ENCODE measurements around the gene TMBIM1.

Gene TMBIM1

DNA sequence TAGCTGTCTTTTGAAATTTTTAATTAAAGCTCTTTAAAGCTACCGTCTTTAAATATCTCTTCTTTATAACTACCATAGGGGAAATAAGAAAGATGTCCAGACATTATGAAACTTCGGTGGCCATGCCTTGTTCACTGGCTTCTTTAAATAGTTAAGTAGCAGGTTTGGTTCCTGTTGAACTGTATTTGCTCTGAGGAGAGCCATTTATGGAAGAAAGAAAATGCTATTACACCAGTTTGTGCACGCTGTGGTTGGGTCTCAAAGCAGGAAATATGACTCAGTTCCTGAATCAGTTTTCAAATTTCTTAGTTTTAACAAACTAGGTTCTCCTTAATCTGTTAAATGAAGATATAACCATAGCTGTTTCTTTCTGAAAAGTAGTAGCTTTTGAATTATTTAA, 63.1 kb downstream of the TMBIM1 start:
- H3K4me3 ChIP-seq (ENCODE audit: low read length): no peak overlapping the region
- no peaks in the 10 kb centered on the region for H3K9me3 ChIP-seq (ENCODE audit: control insufficient read depth, low read length)
- H3K36me3 ChIP-seq (ENCODE audit: control insufficient read depth, insufficient read depth, low read length): peaks cover 5% of the 10 kb centered on the region
- peaks cover 31% of the 10 kb centered on the region for H3K4me1 ChIP-seq (ENCODE audit: control insufficient read depth, insufficient read depth, low read length)
- H3K27me3 ChIP-seq (ENCODE audit: control insufficient read depth, insufficient read depth, low read length): no peaks in the 10 kb centered on the region
- no peak overlapping the region for H3K9ac ChIP-seq (ENCODE audit: low read length)

DNA sequence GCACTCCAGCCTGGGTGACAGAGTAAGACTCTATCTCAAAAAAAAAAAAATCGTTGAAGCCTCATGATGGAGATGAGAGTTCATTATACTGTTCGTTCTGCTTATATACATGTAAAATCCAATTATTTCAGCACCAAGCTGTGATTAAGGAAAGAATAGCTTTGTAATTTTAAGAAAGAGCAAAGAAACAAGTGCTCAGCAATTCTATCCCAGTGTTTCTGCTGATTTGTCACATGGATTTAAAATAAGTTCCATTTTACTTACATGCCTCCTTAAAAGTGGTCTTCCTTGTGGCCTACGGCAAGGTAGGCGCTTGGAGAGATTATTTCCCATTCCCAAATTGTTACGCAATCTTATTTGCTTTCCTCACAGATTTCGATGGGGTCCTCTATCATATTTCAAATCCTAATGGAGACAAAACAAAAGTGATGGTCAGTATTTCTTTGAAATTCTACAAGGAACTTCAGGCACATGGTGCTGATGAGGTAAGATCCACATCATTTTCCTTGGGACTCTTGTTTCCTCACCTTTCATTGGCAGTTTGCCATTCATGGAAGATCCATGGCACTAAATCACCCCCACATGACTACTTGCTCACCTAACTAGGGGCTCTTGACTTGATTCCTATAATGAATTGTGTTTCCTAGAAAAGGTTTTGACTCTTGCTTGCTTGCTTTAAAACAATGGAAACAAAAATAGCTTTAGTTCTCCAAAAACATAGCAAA, 63.8 kb downstream of the TMBIM1 start:
- Histone ChIP-seq H3K36me3 (ENCODE audit: control insufficient read depth, insufficient read depth, low read length) (peaks cover 11% of the 10 kb centered on the region), H3K9me3 (ENCODE audit: control insufficient read depth, low read length) (no peaks in the 10 kb centered on the region)

DNA sequence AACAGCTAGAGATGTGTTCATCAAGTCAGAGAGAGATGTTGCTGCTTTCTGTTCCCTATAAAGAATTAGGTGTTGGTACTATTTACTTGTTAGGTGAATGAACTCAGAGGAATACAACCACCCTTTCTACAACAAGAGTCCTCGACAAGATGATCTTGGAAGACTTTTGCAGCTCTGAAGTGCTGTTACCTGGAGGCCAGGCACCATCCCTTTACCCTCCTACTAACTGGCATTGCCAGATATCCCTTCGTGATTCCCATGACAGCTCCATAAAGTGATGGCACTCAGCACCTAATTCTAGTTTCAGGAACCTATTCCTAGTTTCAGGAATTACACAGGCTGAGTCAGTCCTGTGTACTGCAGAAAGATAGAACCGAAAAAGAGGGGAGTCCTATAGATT, 65.4 kb downstream of the TMBIM1 start:
- no peaks in the 10 kb centered on the region for H3K27me3 ChIP-seq (ENCODE audit: control insufficient read depth, insufficient read depth, low read length)
- H3K9me3 ChIP-seq (ENCODE audit: control insufficient read depth, low read length): no peaks in the 10 kb centered on the region
- H3K4me3 ChIP-seq (ENCODE audit: low read length): no peak overlapping the region
- peaks cover 12% of the 10 kb centered on the region for H3K36me3 ChIP-seq (ENCODE audit: control insufficient read depth, insufficient read depth, low read length)
- H3K9ac ChIP-seq (ENCODE audit: low read length): no peak overlapping the region
- H3K4me1 ChIP-seq (ENCODE audit: control insufficient read depth, insufficient read depth, low read length): peaks cover 41% of the 10 kb centered on the region

More for the DNA sequence above, 63.8 kb downstream of the TMBIM1 start:
- peaks cover 32% of the 10 kb centered on the region for H3K4me1 ChIP-seq (ENCODE audit: control insufficient read depth, insufficient read depth, low read length)
- no peaks in the 10 kb centered on the region for H3K27me3 ChIP-seq (ENCODE audit: control insufficient read depth, insufficient read depth, low read length)
- no peak overlapping the region for H3K9ac ChIP-seq (ENCODE audit: low read length)
- H3K4me3 ChIP-seq (ENCODE audit: low read length): no peak overlapping the region
